Endothelial cell (in vitro differentiated cells): ENCODE data around the gene NPB. TPM values are rescaled to one million over a fixed set of nuclear protein-coding genes. Genes with fewer than 3 reads are reported as not detected.

Source experiments
- DNase-seq: peaks from one replicate; pipeline ENCODE4 v3.0.0; 2021; ENCODE audit warnings: low spot score
- H3K27ac Mint-ChIP-seq: one replicate; pipeline ENCODE4 v1.8.0; 2021; ENCODE audit warnings: mixed read lengths, inconsistent platforms; ENCODE audit not compliant: unreplicated experiment
- H3K27me3 Mint-ChIP-seq: one replicate; pipeline ENCODE4 v1.8.0; 2021; ENCODE audit warnings: mild to moderate bottlenecking, moderate library complexity, mixed read lengths, inconsistent platforms; ENCODE audit not compliant: unreplicated experiment
- H3K36me3 Mint-ChIP-seq: one replicate; pipeline ENCODE4 v1.8.0; 2021; ENCODE audit warnings: mild to moderate bottlenecking, low read depth, mixed read lengths, inconsistent platforms; ENCODE audit not compliant: unreplicated experiment
- H3K4me1 Mint-ChIP-seq: one replicate; pipeline ENCODE4 v1.8.0; 2021; ENCODE audit warnings: mild to moderate bottlenecking, mixed read lengths, inconsistent platforms; ENCODE audit not compliant: unreplicated experiment
- H3K4me3 Mint-ChIP-seq: one replicate; pipeline ENCODE4 v1.8.0; 2021; ENCODE audit warnings: mild to moderate bottlenecking, mixed read lengths, inconsistent platforms; ENCODE audit not compliant: unreplicated experiment
- H3K9me3 Mint-ChIP-seq: one replicate; pipeline ENCODE4 v1.8.0; 2021; ENCODE audit warnings: mixed read lengths, inconsistent platforms; ENCODE audit not compliant: unreplicated experiment
- CTCF ChIP-seq: fragments of 200-600 bp; sonication (generic); IDR thresholded peaks from one replicate; pipeline ENCODE4 v1.5.0; 2021; ENCODE audit warnings: antibody characterized with exemption; ENCODE audit not compliant: unreplicated experiment
- total RNA-seq: library from RNA; stranded (reverse); fragmentation: NEBNext Ultra II Directional; extraction: Animal tissue kit (Norgen Biotek cat#: 25700); gene quantifications from one replicate; pipeline ENCODE4 v1.2.1, GENCODE V29; 2021; ENCODE audit not compliant: unreplicated experiment

Gene NPB
- total RNA-seq, 1 donor from 2014 or later, result 0.56 TPM

GRCh38 chr17:81931557-81932332, 29.7 kb downstream of the NPB start:
- Mint-ChIP-seq H3K4me1 (peaks cover 4% of the 10 kb centered on the region), H3K4me3 (no peak overlapping the region), H3K36me3 (peaks cover 5% of the 10 kb centered on the region), H3K9me3 (no peaks in the 10 kb centered on the region), H3K27ac (no peak overlapping the region), H3K27me3 (peaks cover 14% of the 10 kb centered on the region)
- TF ChIP-seq CTCF, result no peak
- no peak for DNase-seq

- Mint-ChIP-seq H3K27me3 (peaks cover 14% of the 10 kb centered on the region), H3K4me1 (peaks cover 5% of the 10 kb centered on the region), H3K9me3 (no peaks in the 10 kb centered on the region), H3K4me3 (no peak overlapping the region), H3K27ac (no peak overlapping the region), H3K36me3 (peaks cover 5% of the 10 kb centered on the region)
- DNase-seq, result no peak
- TF ChIP-seq CTCF, result no peak
Measured at GRCh38 chr17:81932333-81932983, 30.4 kb downstream of the NPB start.

- DNase-seq, result no peak
- no peak for TF ChIP-seq CTCF
- Mint-ChIP-seq H3K27me3 (peaks cover 18% of the 10 kb centered on the region), H3K9me3 (no peaks in the 10 kb centered on the region), H3K36me3 (peaks cover 5% of the 10 kb centered on the region), H3K4me3 (no peak overlapping the region), H3K27ac (no peak overlapping the region), H3K4me1 (peaks cover 8% of the 10 kb centered on the region)
Measured at GRCh38 chr17:81933178-81933699, 31.2 kb downstream of the NPB start.

GRCh38 chr17:81934098-81934757, 32.2 kb downstream of the NPB start:
- Mint-ChIP-seq H3K9me3 (no peaks in the 10 kb centered on the region), H3K36me3 (peaks cover 5% of the 10 kb centered on the region), H3K27ac (no peak overlapping the region), H3K27me3 (peaks cover 19% of the 10 kb centered on the region), H3K4me3 (no peak overlapping the region), H3K4me1 (peaks cover 11% of the 10 kb centered on the region)
- DNase-seq, result no peak
- no peak for TF ChIP-seq CTCF
